OCI-M1 (cell line): ENCODE results near the gene GUCA1A.
"Not testable (repeated sequence)": the region's sequence is repeated elsewhere in the genome, so short reads cannot be mapped to it uniquely, and the experiment has no call there.

Experiments used
- DNase-seq: peaks from one replicate; lab custom pipeline; 2025; lab: John Stamatoyannopoulos, UW

The GUCA1A gene

DNA sequence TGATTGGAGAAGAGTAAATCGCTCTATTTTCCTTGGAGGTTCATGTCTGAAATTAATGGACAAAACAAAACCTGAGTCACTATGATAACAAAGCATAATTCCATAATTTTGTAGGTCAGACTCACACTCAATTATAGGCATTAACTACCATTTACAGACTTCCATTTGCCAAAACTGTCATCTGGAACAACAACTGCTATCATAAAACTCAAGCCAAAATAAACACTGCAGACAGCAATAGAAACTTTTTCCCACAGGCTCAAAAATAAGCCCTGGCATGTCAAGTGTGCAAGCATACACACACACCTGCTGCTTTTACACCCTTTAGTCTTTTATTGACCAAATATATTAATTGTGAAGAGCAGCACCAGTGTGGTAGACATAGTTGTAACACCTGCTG is 37.4 kb downstream of the GUCA1A start:
- no peak for DNase-seq

DNA sequence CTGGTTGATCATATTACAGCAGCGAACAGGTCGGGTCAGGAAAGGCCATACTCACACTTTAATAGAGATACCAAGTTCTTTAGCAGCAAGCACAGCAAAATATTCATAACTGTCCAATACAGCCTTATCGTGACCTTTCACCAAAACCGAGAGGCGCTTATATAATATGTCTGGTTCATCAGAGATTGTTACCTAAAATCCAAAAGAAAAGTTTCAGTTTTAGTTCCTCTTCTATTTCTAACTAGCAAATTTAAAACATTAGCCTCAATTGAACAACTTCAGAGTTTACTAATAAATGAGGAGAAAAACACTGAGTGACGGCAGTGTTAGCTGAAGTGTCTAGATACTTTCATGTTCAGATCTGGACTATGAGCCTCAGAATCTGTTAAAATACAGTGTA is 38.6 kb downstream of the GUCA1A start:
- DNase-seq: no peak

DNA sequence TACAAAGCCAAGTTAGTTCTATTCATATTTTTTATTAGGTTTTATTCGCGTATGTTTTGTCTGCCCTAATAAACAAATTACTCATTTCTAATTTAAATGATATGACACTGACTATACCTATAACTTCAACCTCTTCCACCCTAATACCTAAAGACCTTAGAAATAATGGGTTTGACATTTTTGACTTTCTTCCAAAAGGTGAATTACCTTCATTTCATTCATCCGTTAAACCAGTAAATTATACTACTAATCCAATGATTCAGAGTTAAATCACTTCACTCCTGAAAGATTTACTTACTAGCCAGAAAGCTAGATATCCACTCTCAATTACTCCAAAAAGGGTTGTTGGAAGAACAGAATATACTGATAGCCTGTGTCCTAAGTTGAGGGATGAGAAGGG is 39.3 kb downstream of the GUCA1A start:
- DNase-seq: no peak

DNA sequence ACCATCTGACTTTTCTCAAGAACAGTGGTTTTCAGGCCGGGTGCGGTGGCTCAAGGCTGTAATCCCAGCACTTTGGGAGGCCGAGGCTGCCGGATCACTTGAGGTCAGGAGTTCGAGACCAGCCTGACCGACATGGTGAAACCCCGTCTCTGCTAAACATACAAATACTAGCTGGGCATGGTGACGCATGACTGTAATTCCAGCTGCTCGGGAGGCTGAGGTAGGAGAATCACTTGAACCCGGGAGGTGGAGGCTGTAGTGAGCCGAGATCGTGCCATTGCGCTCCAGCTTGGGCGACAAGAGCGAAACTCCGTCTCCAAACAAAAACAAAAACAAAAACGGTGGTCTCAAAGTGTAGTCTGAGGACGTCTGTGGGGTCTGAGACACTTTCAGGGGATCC is 43.3 kb downstream of the GUCA1A start:
- not testable (repeated sequence) for DNase-seq

DNA sequence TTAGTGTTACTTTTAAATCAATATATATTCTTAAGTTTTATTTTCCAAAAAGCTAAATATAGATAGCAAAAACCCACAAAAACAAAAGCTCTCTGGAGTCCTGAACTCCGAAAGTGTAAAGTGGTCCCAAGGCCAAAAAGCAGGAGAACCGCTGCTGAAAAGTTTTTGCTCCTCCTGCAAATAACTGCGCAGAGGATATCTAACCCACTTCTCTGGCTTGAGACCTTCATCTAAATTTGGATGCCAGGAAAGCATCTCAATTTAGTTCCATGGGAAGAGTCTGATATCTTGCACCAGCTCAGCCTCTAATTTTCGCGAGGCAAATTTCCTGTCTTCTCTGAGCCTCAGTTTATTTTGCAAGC is 44.0 kb downstream of the GUCA1A start:
- DNase-seq: peak; percentile 61

DNA sequence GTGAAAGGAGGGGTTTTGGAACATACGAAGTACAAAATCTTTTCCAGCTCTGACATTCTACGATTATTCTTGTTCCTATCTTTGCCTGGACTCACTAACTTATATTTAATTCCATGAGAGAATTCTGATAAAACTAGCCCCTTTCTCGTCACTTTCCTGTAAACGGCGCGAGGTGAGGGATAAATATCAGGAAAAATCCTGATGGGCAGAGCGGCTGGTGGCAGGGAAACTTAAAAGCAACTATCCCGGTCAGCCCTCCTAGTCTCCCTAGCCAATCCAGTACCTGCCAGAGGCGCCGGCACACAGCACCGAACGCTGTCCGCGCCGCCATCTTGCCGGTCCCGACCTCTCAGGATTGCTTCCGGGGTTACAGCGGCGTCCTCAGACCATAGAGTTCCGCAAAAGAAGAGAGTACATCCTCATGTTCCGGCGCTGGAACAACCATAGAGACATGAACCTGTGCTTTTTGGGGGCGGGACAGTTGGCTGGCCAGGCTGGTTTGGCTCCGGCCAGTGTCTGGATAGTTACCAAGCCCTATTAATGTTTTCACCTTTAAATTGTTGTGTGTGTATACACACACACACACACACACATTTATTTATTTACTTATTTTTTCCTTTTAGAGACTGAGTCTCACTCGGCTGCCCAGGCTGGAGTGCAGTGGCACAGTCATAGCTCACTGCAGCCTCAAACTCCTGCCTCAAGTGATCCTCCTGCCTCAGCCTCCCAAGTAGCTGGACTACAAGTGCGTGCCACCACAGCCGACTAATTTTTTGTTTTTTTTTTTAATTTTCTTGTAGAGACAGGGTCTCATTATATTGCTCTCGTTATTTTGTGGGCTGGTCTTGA is 44.6 kb downstream of the GUCA1A start, which contains the start of gene MRPS10:
MRPS10 (minus strand) TSS at position 343 of the 849 bp plus-strand sequence; CDS start at position 331, 12 bp downstream.
- DNase-seq: peak; percentile 98

DNA sequence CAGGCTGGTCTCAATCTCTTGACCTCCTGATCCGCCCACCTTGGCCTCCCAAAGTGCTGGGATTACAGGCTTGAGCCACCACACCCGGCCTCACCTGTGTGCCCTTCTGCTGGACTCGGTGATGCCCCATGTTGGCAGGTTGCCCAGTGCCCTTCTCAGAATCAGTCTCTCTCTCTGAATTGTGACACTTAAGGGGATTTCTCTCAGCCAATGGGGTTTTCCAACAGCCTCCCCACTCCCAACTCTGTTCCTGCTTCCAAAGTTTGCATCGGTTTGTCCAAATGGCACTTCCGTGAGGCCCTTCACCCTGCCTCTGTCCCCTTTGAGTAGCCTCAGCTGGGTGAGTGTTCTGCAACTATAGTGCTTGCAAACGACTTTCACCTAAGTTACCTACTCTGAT is 47.6 kb downstream of the GUCA1A start:
- DNase-seq: no peak

DNA sequence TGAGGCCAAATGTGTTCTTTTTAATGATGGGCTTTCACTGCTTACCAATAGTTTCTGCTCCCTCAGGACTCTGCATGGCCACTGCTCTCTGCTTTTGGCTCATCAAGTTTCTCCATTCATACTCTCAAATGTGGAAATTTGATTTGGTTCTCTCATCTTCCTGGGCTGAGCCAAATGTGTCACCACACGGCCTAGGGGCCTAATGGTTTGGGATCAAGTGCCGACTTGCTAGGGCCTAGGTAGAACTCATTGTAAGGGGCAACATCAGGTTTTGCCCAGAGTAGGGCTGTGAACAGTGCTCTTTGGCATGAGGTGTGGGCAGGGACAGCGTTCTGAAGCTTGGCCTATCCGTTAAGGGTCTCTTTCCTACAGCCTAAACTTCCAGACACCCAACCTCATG is 48.4 kb downstream of the GUCA1A start:
- no peak for DNase-seq

DNA sequence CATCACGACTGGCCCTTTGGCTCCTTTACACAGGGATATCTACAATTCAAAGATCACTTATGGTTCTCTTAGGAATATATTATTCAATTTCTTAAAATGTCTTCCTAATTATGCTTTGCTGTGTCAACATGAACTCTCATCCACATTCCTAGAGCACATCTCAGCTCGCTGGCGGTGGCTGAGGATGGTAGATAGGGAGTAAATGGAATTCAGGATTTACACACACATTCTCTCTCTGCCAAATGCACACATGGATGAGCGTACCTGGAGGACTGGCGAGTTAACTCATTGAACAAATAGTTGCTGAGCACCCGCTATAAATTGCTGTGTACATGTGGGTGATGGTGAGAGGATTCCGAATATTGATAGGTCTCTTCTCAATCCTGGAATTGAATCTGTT is 49.3 kb downstream of the GUCA1A start:
- DNase-seq: no peak

DNA sequence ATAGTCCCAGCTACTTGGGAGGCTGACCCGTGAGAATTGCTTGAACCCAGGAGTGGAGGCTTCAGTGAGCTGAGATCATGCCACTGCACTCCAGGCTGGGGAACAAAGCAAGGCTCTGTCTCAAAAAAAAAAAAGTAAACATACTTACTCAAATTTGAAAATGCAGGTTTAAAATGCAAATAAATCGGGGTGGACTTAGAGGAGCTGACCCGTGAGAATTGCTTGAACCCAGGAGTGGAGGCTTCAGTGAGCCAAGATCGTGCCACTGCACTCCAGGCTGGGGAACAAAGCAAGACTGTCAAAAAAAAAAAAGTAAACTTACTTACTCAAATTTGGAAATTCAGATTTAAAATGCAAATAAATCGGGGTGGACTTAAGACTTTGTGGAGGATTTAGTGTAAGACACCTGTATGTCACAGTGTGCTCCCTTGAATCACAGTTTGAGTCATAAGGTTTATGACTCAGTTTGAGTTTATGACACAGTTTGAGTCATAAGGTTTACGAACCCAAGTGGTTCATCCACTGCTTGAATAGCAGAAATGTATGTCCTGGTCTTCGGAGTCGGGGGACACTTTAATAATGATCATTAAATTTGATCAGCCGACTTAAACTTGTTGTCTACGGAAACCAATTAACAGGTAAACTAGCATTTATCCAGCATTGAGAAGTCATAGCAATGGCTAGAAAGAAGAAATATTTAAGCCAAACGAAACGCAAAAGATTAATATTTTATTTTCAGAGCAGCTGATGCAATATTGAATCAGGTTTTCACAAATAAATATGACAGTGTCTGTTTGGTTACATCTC is 51.3 kb downstream of the GUCA1A start:
- DNase-seq: no peak

DNA sequence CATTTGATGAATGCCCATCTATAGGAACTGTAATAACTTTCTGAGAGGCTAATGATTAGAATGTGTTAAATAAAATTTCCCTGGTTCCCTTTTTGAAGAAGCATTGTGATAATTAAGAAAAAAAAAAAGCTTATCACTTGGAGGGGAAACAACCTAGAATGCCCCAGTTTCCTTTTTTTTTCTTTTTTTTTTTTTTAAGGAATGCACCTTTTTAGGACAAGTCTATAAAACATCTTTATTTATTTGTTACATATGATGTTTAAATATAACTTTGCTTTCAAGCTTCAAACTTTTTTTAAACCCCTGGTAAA is 51.8 kb downstream of the GUCA1A start:
- DNase-seq: peak; percentile 37

DNA sequence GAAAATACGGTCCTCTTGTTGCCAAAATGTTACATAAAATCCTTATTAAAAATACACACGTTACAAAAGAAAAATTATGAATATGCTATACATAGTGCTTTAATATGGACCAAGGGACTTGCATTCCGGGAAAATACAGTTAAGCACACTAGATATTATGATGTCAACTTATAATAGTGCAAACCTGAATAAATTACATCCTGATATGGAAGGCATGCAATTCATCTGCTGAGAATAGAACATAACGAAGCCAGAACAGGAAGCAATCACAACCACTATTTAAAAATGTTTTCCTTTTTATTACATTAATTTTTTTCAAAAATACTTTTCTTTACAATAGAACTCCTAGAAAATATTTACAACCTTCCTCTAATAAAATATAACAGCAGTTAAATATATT is 52.3 kb downstream of the GUCA1A start:
- DNase-seq: no peak

DNA sequence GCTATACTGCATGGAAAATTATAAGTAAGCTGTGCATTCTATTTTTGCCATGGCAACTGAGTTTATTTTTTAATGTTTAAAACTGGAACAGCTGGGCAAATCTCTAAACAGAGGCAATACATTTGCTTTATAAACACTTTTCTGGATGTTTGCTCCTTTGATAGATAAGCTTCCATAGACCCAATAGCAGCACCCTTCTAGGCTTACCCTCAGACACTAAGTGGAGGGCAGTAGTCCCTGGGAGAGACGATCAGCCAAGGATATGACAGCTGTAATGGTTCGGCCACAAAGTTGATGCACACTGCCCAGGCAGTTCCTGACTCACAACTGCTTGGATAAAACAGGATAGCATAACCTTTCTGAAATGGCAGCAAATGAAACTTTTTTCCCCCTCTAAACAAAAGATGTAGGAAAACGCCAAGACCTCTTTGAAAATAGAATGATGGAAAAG is 53.0 kb downstream of the GUCA1A start:
- DNase-seq: peak; percentile 53

DNA sequence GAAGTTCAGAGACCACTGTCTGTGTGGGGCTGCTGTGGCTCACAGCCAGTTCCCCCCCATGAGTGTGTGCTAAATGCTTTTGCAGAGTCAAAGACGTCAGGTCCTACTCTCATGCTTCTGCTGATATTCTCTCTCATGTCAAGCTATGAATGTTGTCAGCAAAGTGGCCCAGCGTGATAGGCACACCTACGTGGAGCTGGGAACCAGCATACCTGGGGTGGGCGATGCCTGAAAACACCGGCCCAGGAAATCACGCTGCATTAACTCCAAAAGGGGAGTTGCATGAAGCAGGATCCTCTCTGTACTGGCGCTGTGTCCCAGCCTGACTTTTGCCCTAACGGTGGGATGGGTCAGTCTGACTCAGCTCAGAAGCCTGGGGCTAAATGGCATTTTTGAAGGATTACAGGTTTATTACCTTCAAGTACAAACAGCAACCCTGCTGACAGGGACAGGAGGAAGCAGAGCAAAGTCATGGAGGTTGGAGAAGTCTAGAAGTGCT is 53.5 kb downstream of the GUCA1A start:
- DNase-seq: no peak

DNA sequence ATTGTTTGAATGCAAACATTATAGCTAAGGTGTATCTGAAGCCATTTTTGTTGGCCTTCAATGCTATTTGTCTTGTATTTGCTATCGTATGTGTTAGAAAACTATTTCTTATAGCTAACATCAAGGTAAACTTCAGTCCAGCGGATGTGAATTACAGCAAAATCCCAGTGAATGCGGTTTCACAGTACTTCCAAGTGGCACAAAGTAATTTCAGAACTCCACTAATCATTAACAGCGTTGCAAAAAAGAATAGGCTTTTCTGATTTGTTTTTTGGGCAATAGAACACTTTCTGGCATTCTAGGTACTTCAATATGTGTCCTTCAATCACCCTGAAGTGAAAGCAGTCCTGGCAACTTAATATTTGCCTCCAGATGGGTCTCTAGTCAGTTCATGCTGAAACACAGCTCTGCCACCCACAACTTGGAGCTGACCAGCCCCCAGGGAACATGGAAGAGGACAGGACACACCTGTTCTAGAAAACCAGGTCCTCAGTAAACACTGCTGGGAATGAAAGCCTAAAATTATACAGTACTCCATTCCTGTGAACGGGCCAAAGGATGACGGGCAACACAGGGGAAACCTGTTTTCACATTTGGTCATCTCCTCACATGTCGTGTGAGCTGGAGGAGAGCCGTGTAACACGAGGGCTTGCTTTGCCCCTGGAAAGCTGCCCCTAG is 54.1 kb downstream of the GUCA1A start:
- peak; percentile 34 for DNase-seq

DNA sequence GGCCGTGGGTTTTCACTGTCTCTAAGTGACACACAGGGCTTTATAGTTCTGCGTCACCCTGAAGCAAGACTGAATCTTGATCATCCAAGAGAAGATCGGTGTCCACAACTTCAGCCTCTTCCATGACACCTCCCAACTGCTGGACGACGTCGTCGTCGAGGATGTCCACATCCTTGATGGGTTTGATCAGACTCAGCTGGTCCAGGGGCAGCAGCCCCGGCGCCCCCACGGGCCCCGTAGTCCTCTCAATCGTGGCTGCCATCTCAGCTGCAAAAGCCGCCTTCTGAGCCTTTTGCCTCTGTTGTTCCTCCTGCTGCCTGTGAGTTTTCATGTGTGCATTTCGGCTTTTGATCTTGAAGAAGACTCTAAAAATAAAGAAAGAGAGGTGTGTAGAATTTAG is 55.1 kb downstream of the GUCA1A start:
- DNase-seq: no peak
